HT-29 (cell line): ENCODE results near the gene SPATA16. TPM values are rescaled to one million over a fixed set of nuclear protein-coding genes. Genes with fewer than 3 reads are reported as not detected.
"Not testable (repeated sequence)": the region's sequence is repeated elsewhere in the genome, so short reads cannot be mapped to it uniquely, and the experiment has no call there.

ENCODE experiments used
- DNase-seq: peaks from one replicate; pipeline ENCODE4 v3.0.0-alpha.2; 2015; ENCODE audit warnings: low spot score
- total RNA-seq: library from RNA; depleted of rRNA; stranded (reverse); fragments of >200 nt; shearing (Covaris generic); gene quantifications from 2 replicates; pipeline ENCODE4 v1.2.3, GENCODE V29; 2014

SPATA16 gene
- total RNA-seq, 1 experiment from 2014 or later, result not detected

- DNase-seq, result no peak
These were observed 75.5 kb downstream of the SPATA16 start for GRCh38 chr3:173065543-173065981.

GRCh38 chr3:173064631-173065030 is 76.4 kb downstream of the SPATA16 start:
- DNase-seq, result no peak

GRCh38 chr3:173058229-173058628 is 82.8 kb downstream of the SPATA16 start:
- no peak for DNase-seq

GRCh38 chr3:173055228-173055933 is 85.7 kb downstream of the SPATA16 start:
- no peak for DNase-seq

GRCh38 chr3:173049360-173049759 is 91.7 kb downstream of the SPATA16 start:
- no peak for DNase-seq

- DNase-seq, result peak; percentile 45
These were observed 95.2 kb downstream of the SPATA16 start for GRCh38 chr3:173045770-173046382.

GRCh38 chr3:173044998-173045397 is 96.0 kb downstream of the SPATA16 start:
- DNase-seq, result no peak

- DNase-seq, result no peak
These were observed 97.3 kb downstream of the SPATA16 start for GRCh38 chr3:173043757-173044156.

- DNase-seq, result no peak
These were observed 102.6 kb downstream of the SPATA16 start for GRCh38 chr3:173038484-173038871.

GRCh38 chr3:173037840-173038483 is 103.1 kb downstream of the SPATA16 start:
- peak; percentile 59 for DNase-seq

- DNase-seq, result no peak
These were observed 110.8 kb downstream of the SPATA16 start for GRCh38 chr3:173030273-173030672.

GRCh38 chr3:173028351-173028750 is 112.7 kb downstream of the SPATA16 start:
- no peak for DNase-seq

- DNase-seq, result no peak
These were observed 113.6 kb downstream of the SPATA16 start for GRCh38 chr3:173027429-173027828.

GRCh38 chr3:173025941-173026340 is 115.1 kb downstream of the SPATA16 start:
- DNase-seq, result no peak

- no peak for DNase-seq
These were observed 119.4 kb downstream of the SPATA16 start for GRCh38 chr3:173021547-173022185.

- DNase-seq, result not testable (repeated sequence)
These were observed 120.9 kb downstream of the SPATA16 start for GRCh38 chr3:173020128-173020527.

- no peak for DNase-seq
These were observed 121.7 kb downstream of the SPATA16 start for GRCh38 chr3:173019378-173019777.

- no peak for DNase-seq
These were observed 122.3 kb downstream of the SPATA16 start for GRCh38 chr3:173018758-173019157.

- no peak for DNase-seq
These were observed 127.7 kb downstream of the SPATA16 start for GRCh38 chr3:173013219-173013832.

- DNase-seq, result no peak
These were observed 131.6 kb downstream of the SPATA16 start for GRCh38 chr3:173009410-173009809.

GRCh38 chr3:173008978-173009377 is 132.1 kb downstream of the SPATA16 start:
- no peak for DNase-seq
